GM03348 (cell line): Measurements from ENCODE around the gene TMEM218.
A peak's percentile ranks its signal among the peaks of the same experiment; 100 is the strongest.

ENCODE experiments used
- DNase-seq: peaks from one replicate; pipeline ENCODE4 v3.0.0; 2012; ENCODE audit warnings: low spot score

TMEM218 gene

DNA sequence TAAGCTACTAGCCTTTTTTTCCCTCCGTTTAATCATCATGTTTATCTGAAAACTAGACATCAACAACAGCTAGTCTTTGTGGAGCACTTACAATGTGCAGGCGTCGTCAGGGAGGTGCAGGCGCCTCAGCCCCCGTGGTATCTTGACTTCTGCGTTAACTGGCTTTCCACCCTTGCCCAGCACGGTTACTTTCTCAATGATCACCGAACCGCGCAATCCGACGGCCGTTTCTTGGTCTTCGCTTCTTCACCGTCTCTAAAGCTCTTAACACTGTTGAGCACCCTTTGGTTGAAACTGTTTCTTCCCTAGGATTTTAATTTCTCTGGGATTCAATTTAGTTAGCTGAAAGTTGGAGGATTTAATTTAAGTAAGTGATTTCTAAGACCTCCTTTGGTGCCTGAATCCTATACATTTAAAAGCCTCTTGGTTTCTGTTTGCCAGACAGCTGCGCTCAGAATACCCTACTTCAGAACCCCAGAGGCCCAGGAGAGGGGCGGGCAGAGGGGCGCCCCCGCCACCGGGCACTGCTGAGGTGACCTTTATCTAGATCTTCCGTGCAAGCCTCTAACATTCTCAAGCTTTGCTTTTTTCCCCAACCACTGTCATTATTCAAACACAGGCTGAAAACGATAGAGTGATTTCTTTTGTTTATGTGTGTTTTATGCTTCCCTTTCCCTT lies 18.0 kb upstream of the TMEM218 start:
- no peak for DNase-seq

DNA sequence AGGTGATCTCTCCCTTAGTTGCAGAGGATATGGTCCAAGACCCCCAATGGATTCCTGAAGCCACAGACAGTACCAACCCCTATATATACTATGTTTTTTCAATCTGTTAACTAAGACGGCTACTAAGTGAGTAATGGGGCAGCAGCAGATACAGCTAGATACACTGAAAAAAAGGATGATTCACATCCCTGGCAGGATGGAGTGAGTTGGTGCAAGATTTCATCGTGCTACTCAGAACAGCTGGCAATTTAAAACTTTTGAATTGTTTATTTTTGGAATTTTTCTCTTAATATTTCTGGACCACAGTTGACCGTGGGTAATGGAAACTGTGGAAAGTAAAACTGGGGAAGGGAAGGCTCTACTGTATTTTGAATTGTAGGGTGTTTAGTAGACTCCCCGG lies 17.0 kb upstream of the TMEM218 start:
- peak; percentile 26 for DNase-seq

DNA sequence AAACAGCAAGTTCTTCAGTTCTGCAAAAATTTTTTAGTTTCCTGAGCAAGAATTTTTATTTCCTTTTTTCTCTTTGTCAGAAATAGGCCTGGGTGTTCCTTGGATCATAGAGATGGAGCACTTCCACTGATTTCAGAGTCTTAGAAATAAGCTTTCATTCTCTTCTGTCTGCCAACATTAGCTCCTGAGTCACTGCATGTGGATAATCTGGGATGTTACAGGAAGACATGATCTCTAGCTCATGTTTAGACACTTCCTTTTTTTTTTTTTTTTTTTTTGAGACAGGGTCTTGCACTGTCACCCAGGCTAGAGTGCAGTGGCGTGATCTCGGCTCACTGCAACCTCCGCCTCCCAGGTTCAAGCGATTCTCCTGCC lies 13.2 kb upstream of the TMEM218 start:
- DNase-seq, result no peak

DNA sequence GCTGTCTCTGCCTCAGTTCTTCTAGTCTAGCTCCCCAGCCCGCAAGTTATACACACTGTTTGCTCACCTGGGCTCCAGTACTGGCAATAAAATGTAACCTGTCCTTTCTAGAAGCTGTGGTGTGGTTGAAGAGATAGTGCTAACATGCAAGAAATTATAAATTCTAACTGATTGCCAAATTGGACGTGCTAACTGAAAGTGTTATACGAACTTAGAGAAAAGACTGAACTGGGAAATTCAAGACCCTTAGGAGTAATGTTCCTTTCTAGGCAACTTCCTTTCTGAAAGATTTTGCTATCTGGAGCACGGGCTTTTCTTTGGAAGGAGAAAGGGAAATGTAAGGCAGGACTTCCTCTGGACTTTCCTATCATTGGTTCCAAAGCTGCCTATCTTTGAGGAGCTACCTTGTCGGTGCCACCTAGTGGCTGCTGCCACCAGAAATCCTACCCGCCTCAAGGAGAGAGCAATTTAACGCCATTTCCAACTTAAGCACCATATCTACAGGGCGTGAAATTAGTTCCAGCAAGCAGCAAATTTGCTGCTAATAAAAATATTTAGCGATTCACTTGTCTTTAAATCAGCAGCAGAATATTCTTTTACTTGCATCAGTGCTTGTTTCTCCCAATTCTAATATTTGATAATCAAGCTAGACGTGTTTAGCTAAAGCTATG lies 12.7 kb upstream of the TMEM218 start:
- DNase-seq, result no peak

DNA sequence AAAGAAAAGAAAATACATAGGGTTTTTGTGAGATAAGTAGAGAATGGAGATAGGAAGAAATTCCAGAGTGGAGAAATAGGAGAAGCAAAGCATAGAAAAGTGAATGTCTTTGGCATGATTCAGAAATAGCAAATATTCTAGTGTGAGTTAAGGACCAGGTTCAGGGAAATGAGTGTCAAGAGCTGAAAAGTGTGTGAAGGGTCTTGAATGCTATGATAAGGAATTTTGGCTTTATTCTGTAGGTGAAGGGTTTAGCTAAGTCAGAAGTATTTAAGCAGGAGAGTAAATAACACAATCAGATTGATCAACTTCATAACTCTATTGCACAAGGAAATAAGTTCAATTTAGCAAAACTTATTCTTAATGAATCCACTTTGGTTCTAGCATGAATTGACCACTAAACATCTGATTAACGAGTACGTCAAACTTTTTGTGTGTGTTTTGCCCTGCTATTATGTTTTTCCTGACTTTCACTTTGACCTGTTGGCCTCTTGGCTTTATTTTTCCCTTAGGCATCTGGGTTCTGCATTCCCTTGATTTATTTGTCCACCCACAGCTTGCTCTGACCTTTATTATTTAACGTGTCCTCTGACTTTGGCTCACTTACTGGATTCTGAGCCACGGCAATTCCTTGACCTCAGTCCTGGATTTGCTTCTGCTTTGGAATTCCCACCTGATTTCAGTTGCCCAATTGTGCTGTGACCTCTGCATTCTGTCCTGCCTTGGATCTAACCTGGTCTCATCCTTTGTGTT lies 11.9 kb upstream of the TMEM218 start:
- no peak for DNase-seq

DNA sequence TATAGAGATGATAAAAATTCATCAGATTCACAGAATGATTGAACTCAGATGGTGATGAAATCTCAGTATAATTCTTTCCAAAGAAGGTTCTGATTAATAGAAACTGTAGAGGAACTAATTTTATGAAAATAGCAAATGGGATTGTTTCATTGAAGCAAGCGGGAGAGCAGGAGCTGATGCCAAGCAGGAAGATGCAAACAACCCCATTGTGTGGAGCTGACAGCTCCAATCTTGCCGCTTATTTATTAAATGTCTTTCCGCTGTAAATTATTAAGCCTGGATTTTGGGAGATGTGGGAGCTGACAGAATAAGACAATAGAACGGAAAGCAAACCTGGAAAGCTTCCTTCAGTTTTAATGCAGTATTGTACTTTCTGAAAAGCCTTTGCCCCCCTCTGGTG lies 6.0 kb upstream of the TMEM218 start:
- DNase-seq, result no peak

DNA sequence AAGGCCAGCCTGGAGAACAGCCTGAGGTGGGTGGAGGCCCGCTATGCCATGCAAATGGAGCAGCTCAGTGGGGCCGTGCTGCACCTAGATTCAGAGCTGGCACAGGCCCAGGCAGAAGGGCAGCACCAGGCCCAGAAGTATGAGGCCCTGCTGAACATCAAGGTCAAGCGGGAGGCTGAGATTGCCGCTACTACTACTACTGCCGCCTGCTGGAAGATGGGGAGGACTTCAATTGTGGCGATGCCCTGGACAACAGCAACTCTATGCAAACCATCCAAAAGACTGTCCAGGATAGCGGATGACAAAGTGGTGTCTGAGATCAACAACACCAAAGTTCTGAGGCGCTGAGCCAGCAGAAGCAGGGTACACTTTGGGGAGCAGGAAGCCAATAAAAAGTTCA lies 3.1 kb upstream of the TMEM218 start:
- DNase-seq, result no peak

DNA sequence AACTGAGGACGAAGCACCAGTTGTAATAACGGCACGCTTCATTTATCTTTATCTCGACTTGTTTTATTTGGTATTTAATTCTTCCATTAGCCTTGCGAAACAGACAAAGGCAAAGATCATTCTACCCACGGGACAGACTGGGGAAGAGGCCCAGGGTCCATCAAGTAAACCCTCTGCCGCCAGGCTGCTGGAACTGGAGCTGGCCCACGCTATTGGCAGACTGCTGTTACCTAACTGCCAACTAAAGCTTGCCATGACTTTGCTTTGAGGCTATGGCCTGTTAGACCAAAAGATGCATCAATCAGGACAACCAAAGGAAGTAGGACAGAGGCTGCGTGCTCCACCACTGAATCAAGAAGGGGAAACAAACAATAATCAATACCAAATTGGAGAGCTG lies 780 bp upstream of the TMEM218 start:
- DNase-seq, result no peak

DNA sequence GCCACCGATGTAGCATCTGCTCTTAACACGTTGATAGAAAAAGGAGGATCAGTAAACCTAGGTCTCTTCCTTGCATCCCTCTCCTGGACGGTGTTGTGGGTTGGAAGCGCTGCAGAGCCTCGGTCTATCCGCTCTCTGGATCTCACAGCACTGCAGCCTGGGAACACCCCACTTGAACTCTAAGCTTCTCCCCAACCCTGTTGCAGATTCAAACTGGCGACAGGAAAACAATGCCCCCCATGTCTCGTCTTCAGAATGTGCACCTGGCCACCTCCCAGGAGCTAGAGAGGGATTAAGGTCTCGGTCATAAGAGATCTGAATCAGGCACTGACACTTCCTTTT lies 454 bp downstream of the TMEM218 start:
- DNase-seq, result no peak

DNA sequence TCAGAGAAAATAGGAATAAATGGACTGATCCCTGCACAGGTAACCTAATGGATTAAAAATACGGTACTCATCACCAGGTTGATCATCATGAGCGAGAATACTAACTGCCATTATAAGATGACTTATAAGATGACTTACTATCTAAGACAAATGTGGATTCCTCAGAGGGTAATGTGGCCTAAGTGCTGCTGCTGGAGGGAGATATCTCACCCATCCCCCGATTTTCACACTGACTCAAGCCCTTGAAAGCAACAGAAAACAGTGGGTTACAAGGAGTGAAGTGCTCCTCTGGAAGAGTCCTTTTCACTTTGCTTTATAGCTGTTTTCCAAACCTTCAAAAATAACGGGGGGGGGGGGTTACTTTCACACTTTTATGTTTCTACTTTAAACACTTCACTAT lies 920 bp downstream of the TMEM218 start:
- no peak for DNase-seq

DNA sequence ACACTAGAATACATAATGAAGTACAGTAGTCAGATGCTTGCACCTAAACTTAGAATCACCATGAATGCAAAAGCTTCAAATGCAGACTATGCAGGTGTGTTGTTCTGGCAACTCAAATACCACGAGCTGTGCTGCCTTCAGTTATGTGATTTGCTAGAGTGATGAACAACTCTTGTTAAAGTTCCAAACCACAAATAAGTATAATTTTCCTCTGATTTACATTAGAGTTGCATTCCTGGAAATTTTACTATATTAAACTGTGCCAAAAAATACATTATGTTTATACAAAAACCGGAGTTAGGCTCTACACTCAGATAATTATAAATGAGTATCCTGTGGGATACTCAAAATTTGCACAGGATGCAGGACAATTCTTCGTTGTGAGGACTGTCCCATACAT lies 3.0 kb downstream of the TMEM218 start:
- DNase-seq, result no peak

DNA sequence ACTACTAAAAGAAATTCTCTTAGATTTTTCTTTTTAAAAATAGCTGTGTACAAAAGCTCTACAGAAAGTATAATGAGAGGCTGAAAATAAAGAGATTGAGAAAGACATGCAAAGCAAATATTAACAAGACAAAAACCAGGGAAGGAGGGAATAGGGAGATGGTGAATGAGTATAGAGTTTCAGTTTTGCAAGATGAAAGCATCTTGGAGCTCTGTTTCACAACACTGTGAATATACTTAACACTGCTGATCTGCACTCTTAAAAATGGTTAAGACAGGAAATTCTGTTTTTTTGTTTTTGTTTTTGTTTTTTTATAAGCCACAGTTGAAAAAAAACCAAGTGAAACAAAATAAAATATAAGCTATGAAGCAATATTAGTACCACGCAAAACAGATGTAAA lies 5.5 kb downstream of the TMEM218 start:
- no peak for DNase-seq

DNA sequence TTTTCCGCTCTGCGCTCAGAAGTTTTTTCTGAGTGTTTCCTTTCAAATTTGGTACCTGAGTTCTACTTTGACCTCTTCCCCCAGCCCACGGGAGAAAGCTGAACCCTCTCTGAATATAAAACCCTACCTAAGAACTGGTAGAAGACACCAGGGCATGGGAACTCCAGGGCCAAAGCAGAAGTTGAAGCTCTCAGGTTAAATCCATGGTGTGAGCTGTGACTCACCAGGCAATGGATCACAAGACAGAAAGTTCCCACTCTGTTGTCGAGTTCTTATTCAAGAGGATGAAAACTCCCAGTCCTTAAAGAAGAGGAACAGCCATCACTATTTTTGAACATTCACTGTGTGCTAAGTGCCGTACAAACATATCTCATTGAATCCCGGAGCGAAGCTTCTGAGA lies 8.9 kb downstream of the TMEM218 start:
- no peak for DNase-seq

DNA sequence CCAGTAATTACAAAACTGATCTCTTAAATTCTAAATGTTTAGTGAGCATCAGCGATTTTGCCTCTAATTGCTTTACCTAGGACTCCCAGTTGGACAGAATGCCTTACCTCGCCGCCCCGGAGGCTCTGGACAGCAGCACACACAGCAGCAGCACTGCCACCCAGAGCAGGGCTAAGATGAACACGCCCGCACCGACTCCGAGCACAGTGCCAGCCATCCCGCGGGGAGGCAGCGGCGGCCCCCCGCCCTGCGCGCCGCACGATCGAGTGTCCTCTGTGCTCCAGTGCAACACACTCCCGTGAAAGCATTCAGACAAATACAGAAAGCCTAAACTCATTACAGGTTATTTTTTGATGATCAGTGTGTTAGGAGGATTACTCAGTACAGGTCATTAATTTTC lies 9.4 kb downstream of the TMEM218 start:
- DNase-seq, result no peak

DNA sequence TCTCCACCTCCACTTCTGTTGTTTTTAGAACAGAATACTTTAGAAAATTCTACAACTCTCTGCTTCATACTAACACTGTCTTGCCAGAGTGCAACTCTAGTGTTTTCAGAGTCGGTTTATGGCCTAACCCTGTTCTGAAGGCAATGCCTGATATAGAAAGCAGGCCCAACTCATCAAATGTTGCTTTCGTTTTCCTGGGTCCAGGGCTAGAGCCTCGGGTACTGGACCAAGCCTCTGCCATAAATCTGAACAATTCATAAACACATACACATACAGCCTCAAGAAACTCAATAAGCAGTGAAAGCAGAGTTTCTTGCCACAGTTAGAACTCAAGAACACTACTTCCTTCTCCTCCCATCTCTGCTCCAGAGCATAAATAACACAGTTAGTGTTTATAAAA lies 9.8 kb downstream of the TMEM218 start:
- DNase-seq, result no peak

DNA sequence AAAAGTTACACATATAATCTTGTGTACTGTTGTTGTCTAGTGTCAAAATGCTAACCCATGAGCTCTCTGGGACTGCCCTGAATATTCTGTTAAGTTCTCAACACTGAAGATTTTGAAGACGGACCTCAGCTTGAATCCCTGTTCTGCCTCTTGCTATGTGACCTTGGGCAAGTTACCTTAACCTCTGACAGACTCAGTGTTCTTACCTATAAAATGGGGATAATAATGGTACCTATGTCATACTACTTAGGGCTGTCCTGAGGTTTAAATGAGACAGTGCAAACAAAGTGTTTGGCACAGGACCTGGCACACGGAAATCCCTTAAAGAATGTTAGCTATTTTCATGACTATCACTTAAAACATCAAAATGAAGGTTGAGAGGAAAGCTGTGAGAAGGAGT lies 11.3 kb downstream of the TMEM218 start:
- no peak for DNase-seq

DNA sequence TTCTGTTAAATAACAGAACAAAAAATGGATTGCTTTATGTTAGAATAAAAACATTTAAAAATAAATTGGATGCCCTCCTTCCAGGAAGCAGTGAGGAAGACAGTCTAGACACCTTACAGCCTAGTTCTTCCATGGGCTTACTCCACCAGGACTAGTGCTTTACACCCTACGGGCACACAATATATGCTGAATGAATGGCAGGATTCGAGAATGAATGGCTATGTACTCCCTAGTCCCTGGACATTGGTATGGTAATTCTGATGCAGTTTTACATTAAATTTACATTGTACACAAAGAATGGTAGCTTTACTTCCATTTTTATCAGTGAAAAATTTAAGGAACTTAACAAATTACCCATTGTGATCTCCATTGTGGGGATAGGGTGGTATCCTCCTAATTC lies 16.7 kb downstream of the TMEM218 start:
- DNase-seq, result no peak

DNA sequence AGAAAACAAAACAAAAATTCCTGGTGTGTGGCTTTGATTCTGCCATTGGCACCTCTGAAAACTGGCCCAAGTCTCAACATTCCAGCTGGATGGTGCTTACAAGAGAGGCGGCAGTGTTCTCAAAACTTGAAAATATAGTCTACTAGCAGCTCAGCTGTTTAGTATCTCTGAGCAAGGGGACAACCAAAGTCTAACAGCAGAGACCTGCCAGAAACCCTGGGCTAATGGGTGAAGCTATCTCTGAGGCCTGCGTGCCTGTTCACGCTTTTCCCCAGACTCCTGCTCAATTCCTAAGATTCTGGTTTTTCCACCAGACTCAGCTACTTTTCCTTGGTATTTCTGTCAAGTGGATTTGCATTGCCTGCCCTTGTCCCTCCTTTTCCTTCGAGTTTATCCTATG lies 17.9 kb downstream of the TMEM218 start:
- DNase-seq, result no peak

DNA sequence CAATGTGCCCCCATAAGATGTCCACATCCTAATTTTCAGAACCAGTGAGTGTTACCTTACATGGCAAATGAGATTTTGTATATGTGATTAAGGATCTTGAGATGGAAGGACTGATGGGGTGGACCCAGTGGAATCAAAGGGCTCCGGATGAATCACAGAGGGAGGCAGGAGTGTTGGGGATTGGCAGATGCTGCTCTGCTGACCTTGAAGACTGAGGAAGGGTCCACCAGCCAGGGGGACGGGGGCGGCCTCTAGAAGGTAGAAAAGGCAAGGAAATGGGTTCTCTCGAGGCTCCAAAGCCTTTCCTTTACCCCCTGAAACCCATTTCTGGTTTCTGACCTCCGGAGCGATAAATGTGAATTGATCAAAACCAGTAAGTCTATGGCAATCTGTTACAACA lies 18.8 kb downstream of the TMEM218 start:
- no peak for DNase-seq

DNA sequence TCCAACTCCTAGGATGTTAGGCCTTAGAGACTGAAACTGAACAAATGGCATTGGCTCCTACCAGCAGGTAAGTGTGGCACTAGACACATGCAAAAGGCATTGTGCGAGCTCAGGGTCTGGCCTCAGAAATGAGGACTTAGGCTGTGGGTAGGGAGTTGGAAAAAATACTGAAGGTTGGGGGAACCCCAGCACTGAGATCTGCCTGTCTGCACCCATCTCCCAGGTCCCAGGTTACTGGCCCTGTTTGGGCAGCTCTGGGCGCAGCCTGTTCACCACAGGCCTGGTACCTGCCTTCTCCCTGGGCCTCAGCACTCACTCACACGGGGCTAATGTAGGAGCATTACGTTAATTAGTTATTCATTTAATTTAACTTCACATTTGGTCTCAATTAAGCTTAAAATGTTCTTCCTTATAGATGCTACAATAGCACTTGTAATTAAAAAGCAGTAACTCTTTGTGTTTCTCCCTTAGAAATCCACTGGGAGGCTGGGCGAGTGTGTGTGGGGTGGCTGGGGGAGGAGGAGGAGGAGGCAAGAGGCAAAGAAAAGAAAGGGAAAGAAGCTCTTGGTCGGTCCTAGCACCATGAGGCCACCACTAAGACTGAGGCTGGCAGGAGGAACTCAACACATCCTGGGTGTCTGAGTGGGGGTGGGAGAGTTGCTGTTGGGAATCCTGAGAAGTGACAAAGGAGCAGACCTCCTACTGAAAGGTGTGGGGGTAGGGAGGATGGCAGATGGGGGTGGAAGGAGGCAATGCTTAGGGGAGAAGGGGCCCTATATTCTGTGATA lies 19.4 kb downstream of the TMEM218 start:
- DNase-seq, result no peak

DNA sequence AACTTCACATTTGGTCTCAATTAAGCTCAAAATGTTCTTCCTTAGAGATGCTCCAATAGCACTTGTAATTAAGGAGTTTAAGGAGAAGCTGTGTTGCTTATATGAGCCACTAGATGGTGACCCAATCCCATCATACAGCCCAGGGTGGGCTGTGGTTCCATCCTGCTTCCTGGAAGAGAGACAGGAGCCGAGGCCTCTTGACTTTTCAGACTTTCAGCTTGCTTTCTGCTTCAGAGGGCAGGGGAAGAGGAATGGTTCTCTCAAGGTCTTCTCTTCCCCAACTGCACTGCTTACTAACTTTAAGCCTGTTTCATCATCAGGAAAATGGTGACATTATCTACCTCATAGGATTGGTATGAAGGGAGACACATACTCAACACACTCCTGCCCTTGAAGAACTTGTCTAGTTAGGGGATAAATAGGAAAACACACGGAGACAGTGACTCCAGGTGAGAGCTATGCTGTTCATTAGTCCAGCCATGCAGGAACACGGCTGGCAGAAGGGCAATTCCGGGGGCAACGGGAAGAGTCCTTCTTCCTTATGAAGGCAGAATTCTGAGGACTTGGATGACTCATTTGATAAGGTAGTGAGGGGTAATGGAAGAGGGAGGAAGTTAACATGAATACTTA lies 20.1 kb downstream of the TMEM218 start:
- peak; percentile 78 for DNase-seq

DNA sequence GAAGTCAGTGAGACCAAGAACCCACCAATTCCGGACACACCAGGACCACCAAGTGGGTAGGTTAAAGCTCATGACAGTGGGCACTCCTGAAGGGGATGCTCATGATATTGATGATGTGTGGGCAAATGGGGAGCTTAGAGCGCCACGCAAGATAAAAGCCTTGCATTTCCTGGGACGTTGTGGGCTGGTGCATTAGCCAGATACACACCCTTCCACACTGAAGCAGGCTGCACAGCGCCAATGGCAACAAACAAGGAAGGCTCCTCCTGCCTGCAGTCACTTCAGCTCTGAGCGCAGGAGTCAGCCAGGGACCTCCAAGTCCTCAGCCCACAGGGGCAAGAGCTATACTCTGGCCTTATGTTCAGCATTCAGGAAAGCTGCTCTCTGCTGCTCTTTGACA lies 20.6 kb downstream of the TMEM218 start:
- no peak for DNase-seq
